Endothelial cell (in vitro differentiated cells): Measurements from ENCODE around the gene TUSC2. TPM values are rescaled to one million over a fixed set of nuclear protein-coding genes. Genes with fewer than 3 reads are reported as not detected.

Experiments
- DNase-seq: peaks from one replicate; pipeline ENCODE4 v3.0.0; 2021; ENCODE audit warnings: low spot score
- H3K27ac Mint-ChIP-seq: one replicate; pipeline ENCODE4 v1.8.0; 2021; ENCODE audit warnings: mixed read lengths, inconsistent platforms; ENCODE audit not compliant: unreplicated experiment
- H3K27me3 Mint-ChIP-seq: one replicate; pipeline ENCODE4 v1.8.0; 2021; ENCODE audit warnings: mild to moderate bottlenecking, moderate library complexity, mixed read lengths, inconsistent platforms; ENCODE audit not compliant: unreplicated experiment
- H3K36me3 Mint-ChIP-seq: one replicate; pipeline ENCODE4 v1.8.0; 2021; ENCODE audit warnings: mild to moderate bottlenecking, low read depth, mixed read lengths, inconsistent platforms; ENCODE audit not compliant: unreplicated experiment
- H3K4me1 Mint-ChIP-seq: one replicate; pipeline ENCODE4 v1.8.0; 2021; ENCODE audit warnings: mild to moderate bottlenecking, mixed read lengths, inconsistent platforms; ENCODE audit not compliant: unreplicated experiment
- H3K4me3 Mint-ChIP-seq: one replicate; pipeline ENCODE4 v1.8.0; 2021; ENCODE audit warnings: mild to moderate bottlenecking, mixed read lengths, inconsistent platforms; ENCODE audit not compliant: unreplicated experiment
- H3K9me3 Mint-ChIP-seq: one replicate; pipeline ENCODE4 v1.8.0; 2021; ENCODE audit warnings: mixed read lengths, inconsistent platforms; ENCODE audit not compliant: unreplicated experiment
- CTCF ChIP-seq: fragments of 200-600 bp; sonication (generic); IDR thresholded peaks from one replicate; pipeline ENCODE4 v1.5.0; 2021; ENCODE audit warnings: antibody characterized with exemption; ENCODE audit not compliant: unreplicated experiment
- total RNA-seq: library from RNA; stranded (reverse); fragmentation: NEBNext Ultra II Directional; extraction: Animal tissue kit (Norgen Biotek cat#: 25700); gene quantifications from one replicate; pipeline ENCODE4 v1.2.1, GENCODE V29; 2021; ENCODE audit not compliant: unreplicated experiment

TUSC2 gene
- total RNA-seq, 1 donor from 2014 or later = 36.4 TPM

DNA sequence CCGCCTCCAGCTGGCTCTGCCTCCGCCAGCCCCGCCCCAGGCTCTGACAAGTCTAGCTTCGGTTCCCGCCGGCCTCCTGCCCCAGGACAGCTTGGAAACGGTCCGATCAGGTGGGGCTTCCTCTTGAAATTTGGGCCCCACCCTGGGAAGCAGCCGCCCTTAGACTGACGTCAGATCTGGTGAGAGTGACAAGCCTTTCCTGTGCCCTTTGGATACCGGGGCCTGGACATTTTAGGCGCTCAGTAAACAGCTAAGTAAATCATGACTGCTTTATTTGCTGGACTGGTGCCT lies 28.4 kb downstream of the TUSC2 start:
- no peak for TF ChIP-seq CTCF
- H3K4me1 Mint-ChIP-seq = peaks cover 12% of the 10 kb centered on the region
- no peaks in the 10 kb centered on the region for H3K9me3 Mint-ChIP-seq
- no peak for DNase-seq
- H3K36me3 Mint-ChIP-seq = no peaks in the 10 kb centered on the region
- peak overlapping the region; percentile 96 for H3K4me3 Mint-ChIP-seq
- peak overlapping the region; percentile 70 for H3K27ac Mint-ChIP-seq
- H3K27me3 Mint-ChIP-seq = peaks cover 4% of the 10 kb centered on the region

DNA sequence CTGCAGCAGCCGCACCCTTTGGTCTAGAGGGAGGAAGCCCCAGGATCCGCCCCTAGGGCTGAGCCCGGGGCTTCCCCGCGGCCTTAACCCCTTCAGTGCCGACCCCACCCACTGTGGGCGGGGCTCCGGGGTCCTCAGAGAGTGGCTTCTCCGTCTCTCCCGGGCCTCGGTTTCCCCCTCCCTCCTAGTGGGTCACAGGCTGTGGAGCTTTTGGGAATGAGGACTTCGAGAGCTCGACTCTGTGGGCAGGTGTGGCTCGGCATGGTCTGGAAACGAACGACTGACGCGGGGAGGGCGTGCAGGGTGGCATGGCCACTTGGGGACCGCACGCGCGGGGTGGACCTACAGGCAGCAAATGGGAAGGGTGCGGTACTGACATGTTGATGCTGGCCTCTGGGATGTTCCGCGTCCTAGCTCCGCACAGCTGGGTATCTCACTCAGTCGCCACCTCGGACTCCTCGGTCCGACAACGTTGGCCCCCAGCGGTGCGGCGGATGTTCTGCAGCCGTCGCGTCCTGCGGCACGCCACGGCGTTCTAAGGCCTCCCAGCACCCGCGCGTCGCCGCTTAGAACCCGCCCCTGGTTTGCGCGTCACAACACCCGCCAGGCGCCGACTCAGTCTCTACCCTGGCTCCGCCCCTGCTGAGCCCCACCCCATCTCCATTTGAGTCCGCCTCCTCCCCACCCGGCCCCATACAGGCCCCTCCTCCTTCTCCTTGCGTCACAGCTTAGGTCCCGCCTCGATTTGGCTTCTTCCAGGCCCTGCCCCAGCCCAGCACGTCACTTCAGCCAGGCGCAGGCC lies 29.0 kb downstream of the TUSC2 start, which contains the start of the genes HYAL3 and NAA80:
Gene HYAL3, minus strand, starts transcription at position 570 of the 802 bp plus-strand sequence. CDS start 3,803 bp downstream, outside the sequence.
Gene NAA80, minus strand, starts transcription at position 570 of the 802 bp plus-strand sequence. CDS start 1,942 bp downstream, outside the sequence.
- Mint-ChIP-seq H3K27ac (peak within 1 kb of the TSS; percentile 72), H3K36me3 (no peaks in the 10 kb centered on the region), H3K4me1 (peaks cover 12% of the 10 kb centered on the region), H3K4me3 (peak within 1 kb of the TSS; percentile 96), H3K9me3 (no peaks in the 10 kb centered on the region), H3K27me3 (peaks cover 4% of the 10 kb centered on the region)
- no peak for TF ChIP-seq CTCF
- DNase-seq = peak; percentile 97

DNA sequence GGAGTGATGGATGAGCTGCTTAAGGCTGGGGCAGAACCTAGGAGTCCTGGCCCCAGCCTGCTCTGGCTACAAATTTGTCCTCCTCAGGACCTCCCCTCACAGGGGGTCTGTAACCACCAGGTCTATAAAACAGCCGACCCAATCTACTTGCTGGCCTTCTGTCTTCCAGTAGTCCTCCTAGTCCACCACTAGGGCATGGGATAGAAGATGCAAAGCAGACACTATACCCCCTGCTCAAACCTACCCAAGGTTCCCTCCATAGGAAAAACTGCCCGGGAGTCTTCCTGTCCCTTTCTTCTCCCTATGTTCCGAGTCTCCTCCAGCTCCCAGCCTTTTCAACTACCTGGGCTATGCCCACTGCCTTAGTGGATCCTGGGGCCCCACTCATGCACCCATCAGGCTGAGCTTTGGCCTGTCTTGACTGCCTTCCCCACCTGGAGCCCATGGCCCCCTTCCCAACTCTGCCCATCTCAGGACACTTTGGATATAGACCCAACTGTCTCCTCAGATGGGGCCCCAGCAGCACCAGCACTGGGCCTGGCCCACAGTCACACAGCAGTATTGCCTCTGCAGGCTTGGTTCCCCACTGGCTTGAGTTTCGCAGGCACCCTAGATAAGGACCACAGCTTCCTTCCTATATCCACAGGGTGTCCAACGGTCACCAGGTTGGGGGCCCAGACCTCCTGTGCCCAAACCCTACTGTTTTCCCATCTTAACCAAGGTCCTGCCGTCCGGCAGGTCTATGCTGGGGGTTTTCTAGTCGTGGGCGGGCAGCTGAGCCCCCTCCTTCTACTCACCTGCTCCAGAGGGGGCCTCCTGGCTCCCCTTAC lies 29.9 kb downstream of the TUSC2 start:
- peak overlapping the region; percentile 96 for H3K4me3 Mint-ChIP-seq
- peak overlapping the region; percentile 57 for H3K27ac Mint-ChIP-seq
- H3K27me3 Mint-ChIP-seq = peaks cover 4% of the 10 kb centered on the region
- H3K36me3 Mint-ChIP-seq = no peaks in the 10 kb centered on the region
- TF ChIP-seq CTCF = peak; percentile 25
- no peaks in the 10 kb centered on the region for H3K9me3 Mint-ChIP-seq
- H3K4me1 Mint-ChIP-seq = peaks cover 12% of the 10 kb centered on the region
- DNase-seq = no peak

GRCh38 chr3:50297384-50297775 lies 30.6 kb downstream of the TUSC2 start:
- Mint-ChIP-seq H3K27me3 (peaks cover 4% of the 10 kb centered on the region), H3K36me3 (no peaks in the 10 kb centered on the region), H3K4me1 (peaks cover 19% of the 10 kb centered on the region), H3K9me3 (no peaks in the 10 kb centered on the region), H3K4me3 (no peak overlapping the region), H3K27ac (no peak overlapping the region)
- TF ChIP-seq CTCF = no peak
- DNase-seq = no peak
